ENCODE measurements around the gene LRRC8E.

Gene LRRC8E

DNA sequence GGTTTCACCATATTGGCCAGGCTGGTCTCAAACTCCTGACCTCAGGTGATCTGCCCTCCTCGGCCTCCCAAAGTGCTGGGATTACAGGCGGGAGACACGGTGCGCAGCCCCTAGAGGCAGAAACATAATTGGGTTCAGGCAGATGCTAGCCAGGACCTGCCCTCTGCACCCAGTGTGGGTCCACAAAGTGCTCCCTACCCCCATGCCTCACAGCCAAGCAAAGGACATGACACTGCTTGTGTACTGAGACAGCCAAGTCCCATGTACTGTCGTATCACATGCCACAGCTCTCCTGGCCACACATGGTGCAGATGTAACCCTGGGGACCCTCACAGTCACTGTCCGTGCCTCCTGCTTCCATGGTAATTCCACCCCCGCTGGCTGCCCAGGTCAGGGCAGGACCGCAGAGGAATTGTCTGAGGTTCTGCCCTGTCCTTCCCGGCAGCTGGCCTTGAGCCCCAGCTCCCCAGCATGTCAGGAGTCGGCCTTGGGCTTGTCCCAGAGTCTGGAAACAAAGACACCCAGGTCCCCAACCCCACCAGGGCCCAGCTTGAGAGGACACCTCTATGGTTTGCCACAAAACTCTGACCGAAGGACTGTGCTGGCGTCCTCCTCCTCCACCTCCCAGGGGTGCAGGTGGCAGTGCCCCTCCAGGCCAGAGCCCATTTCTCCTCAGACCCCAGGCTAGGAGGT is 21.8 kb upstream of the LRRC8E start:
- no peak for DNase-seq (ENCODE audit: low read depth in 1 of 2, low spot score in 1 of 2)
- in situ Hi-C loops (cut with HindIII; ENCODE audit: low pct_unique_long_range_greater_than_20kb, low sequenced_read_pairs): no loop called here

GRCh38 chr19:7867092-7867844 is 21.0 kb upstream of the LRRC8E start:
- in situ Hi-C loops (cut with HindIII; ENCODE audit: low pct_unique_long_range_greater_than_20kb, low sequenced_read_pairs): no loop called here
- DNase-seq (ENCODE audit: low read depth in 1 of 2, low spot score in 1 of 2): no peak
- TF ChIP-seq JUND (IDR thresholded peaks at IDR 0.05; ENCODE audit: low read depth): no peak

More for the DNA sequence above, 21.8 kb upstream of the LRRC8E start:
- no peak for TF ChIP-seq JUND (IDR thresholded peaks at IDR 0.05; ENCODE audit: low read depth)

DNA sequence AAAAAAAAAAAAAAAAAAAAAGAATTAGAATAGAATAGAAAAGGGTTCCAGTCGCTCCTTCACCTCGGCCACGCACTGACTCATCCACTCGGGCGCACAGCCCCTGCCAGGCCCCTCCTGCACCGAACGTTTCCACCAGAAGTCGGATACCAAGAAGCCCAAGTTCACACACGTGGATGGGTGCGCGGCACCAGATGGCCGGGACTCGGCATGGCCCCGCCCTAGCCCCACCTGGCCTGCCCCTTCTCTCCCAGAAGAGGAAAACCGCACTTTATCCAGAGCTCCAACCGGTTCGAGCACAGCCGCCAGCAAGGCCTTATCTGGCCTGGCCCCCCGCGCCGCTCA is 20.0 kb upstream of the LRRC8E start:
- in situ Hi-C loops (cut with HindIII; ENCODE audit: low pct_unique_long_range_greater_than_20kb, low sequenced_read_pairs): no loop called here
- TF ChIP-seq JUND (IDR thresholded peaks at IDR 0.05; ENCODE audit: low read depth): no peak
- no peak for DNase-seq (ENCODE audit: low read depth in 1 of 2, low spot score in 1 of 2)

- in situ Hi-C loops (cut with HindIII; ENCODE audit: low pct_unique_long_range_greater_than_20kb, low sequenced_read_pairs): no loop called here
- no peak for TF ChIP-seq JUND (IDR thresholded peaks at IDR 0.05; ENCODE audit: low read depth)
- no peak for DNase-seq (ENCODE audit: low read depth in 1 of 2, low spot score in 1 of 2)
Measured at GRCh38 chr19:7868671-7869452, 19.4 kb upstream of the LRRC8E start.

DNA sequence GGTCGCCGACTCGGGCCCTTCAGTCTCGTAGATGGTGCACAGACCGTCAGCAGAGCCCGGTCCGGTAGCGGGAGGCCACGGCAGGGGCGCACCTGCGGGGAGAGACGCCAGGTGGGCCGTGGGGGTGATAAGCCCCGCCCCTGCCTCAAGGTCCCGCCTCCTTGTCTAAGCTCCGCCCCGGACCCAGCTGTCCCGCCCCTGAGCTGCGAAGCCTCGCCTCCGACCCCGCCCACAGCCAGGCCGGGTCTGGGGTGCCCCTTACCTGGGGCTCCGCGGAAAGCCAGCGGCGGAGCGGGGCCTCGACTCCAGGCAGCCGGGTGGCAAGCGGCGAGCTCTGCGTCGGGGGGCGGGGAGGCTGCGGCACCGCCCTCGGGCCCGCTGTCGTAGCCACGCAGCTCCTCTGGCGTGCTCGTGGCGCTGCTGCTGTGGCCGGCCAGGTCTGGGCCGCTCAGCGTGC is 18.8 kb upstream of the LRRC8E start:
- in situ Hi-C loops (cut with HindIII; ENCODE audit: low pct_unique_long_range_greater_than_20kb, low sequenced_read_pairs): no loop called here
- DNase-seq (ENCODE audit: low read depth in 1 of 2, low spot score in 1 of 2): no peak
- TF ChIP-seq JUND (IDR thresholded peaks at IDR 0.05; ENCODE audit: low read depth): no peak

DNA sequence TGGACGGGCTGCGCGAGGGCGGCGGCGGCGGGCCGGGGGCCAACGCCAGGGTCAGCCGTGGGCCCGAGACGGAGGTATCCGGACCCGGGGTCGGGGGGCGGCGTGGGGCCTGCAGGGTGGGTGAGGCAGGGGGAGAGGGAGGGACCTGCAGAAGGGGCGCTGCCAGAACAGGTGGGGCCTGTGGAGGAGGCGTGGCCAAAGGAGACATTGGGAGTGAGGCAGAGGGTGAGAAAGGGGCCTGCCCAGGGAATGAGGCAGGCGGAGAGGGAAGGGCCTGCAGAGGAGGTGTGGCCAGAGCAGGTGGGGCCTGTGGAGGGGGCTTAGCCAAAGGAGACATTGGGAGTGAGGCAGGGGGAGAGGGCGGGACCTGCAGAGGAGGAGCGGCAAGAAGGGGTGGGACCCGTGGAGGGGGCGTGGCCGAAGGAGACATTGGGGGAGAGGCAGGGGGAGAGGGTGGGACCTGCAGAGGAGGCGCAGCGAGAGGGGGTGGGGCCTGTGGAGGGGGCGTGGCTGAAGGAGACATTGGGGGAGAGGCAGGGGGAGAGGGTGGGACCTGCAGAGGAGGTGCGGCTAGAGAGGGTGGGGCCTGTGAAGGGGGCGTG is 18.3 kb upstream of the LRRC8E start:
- TF ChIP-seq JUND (IDR thresholded peaks at IDR 0.05; ENCODE audit: low read depth): no peak
- in situ Hi-C loops (cut with HindIII; ENCODE audit: low pct_unique_long_range_greater_than_20kb, low sequenced_read_pairs): no loop called here
- peak in 1 of 2 experiments; percentile 94 for DNase-seq (ENCODE audit: low read depth in 1 of 2, low spot score in 1 of 2)

DNA sequence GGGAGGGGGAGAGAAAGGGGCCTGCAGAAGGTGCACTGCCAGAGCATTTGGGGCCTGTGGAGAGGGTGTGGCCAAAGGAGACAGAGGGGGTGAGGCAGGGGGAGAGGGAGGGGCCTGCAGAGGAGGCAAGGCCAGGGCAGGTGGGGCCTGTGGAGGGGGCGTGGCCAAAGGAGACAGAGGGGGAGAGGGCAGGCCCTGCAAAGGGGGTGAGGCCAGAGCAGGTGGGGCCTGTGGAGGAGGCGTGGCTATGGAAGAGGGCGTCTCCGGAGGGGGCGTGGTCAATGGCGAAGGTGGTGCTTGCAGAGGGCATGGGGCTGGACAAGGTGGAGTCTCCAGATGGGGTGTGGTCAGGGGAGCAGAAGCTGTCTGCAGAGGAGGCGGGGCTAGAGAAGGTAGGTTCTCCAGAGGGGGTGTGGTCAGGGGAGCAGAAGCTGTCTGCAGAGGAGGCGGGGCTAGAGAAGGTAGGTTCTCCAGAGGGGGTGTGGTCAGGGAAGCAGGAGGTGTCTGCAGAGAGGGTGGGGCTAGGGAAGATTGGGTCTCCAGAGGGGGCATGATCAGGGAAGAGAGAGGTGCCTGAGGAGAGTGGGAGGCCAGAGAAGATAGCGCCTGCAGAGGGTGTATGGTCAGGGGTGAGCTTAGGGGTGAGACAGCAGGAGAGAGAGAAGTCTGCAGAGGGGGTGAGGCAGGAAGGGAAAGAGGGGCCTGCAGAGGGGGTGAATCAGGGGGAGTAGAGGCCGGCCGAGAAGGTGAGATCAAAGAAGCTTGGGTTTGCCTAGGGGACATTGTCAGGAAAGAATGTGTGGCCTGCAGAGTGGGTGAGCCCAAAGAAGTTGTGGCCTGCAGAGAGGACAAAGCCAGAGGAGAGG is 17.5 kb upstream of the LRRC8E start:
- DNase-seq (ENCODE audit: low read depth in 1 of 2, low spot score in 1 of 2): peak; percentile 57 to 98
- in situ Hi-C loops (cut with HindIII; ENCODE audit: low pct_unique_long_range_greater_than_20kb, low sequenced_read_pairs): no loop called here
- TF ChIP-seq JUND (IDR thresholded peaks at IDR 0.05; ENCODE audit: low read depth): no peak

DNA sequence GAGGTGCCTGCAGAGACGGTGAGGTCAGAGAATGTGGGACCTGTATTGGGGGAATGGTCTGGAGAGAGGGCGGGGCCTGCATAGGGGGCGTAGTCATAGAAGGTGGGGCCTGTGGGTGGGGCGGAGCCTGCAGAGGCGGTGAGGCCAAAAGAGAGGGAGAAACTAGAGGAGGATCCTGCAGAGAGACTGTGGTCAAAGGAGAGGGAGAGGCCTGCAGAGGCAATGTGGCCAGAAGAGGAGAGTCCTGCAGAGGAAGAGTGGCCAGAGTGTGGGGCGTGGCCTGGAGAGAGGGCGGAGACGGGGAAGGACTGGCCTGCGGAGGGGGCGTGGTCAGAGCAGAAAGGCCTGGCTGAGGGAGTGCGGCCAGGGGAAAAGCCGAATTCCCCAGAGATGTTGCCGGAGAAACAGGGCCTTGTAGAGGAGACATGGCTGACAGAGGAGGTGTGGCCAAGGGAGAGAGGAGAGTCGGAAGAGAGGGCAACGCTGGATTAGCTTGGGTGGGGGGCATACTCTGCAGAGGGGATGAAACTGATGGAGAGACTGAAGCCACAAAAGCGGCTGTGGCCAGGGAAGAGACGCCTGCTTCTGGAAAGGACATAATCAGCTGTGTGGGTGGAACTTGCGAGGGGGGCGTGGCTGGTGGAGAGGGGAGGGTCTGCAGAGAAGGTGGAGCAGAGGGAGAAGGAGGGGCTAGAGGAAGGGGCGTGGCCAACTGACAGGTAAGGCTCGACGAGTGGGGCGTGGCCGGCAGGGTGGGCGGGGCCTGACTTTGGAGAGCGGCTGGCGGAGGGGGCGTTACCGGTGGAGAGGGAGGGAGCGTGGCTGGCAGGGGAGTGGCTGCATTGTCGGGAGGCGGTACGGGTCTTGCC is 16.6 kb upstream of the LRRC8E start:
- in situ Hi-C loops (cut with HindIII; ENCODE audit: low pct_unique_long_range_greater_than_20kb, low sequenced_read_pairs): no loop called here
- peak; percentile 74 to 96 for DNase-seq (ENCODE audit: low read depth in 1 of 2, low spot score in 1 of 2)
- TF ChIP-seq JUND (IDR thresholded peaks at IDR 0.05; ENCODE audit: low read depth): no peak

- in situ Hi-C loops (cut with HindIII; ENCODE audit: low pct_unique_long_range_greater_than_20kb, low sequenced_read_pairs): no loop called here
- no peak for TF ChIP-seq JUND (IDR thresholded peaks at IDR 0.05; ENCODE audit: low read depth)
- no peak for DNase-seq (ENCODE audit: low read depth in 1 of 2, low spot score in 1 of 2)
Measured at GRCh38 chr19:7872306-7873204, 15.8 kb upstream of the LRRC8E start.

All from T47D (cell line).